HEK293 (cell line): Measurements from ENCODE around the gene DDX46.

ENCODE experiments used
- CTCF ChIP-seq: fragments of 450-650 bp; formaldehyde crosslinking; IDR thresholded peaks from 2 replicates; pipeline ENCODE4 v1.5.1; 2016; ENCODE audit warnings: missing biosample characterization, missing genetic modification characterization
- FEZF1 ChIP-seq: fragments of 450-650 bp; formaldehyde crosslinking; IDR thresholded peaks from 2 replicates; pipeline ENCODE4 v1.5.1; 2016; ENCODE audit warnings: missing biosample characterization, missing genetic modification characterization
- PBX3 ChIP-seq: sonication (generic); formaldehyde crosslinking; IDR thresholded peaks from 2 replicates; pipeline ENCODE4 v1.8.1; 2022; ENCODE audit warnings: mild to moderate bottlenecking, moderate library complexity, missing genetic modification reagents
- YY1 ChIP-seq: fragments of 450-650 bp; formaldehyde crosslinking; IDR thresholded peaks from 2 replicates; pipeline ENCODE4 v1.5.1; 2018; ENCODE audit warnings: missing biosample characterization, missing genetic modification characterization
- ZNF133 ChIP-seq: fragments of 450-650 bp; formaldehyde crosslinking; IDR thresholded peaks from 2 replicates; pipeline ENCODE4 v1.5.1; 2016; ENCODE audit warnings: missing biosample characterization, missing genetic modification characterization
- ZNF175 ChIP-seq: fragments of 450-650 bp; formaldehyde crosslinking; IDR thresholded peaks from 2 replicates; pipeline ENCODE4 v1.5.1; 2016; ENCODE audit warnings: missing biosample characterization, missing genetic modification characterization
- ZNF274 ChIP-seq, 2 experiments: fragments of 200-500 bp in 1 of 2; fragments of 450-650 bp in 1 of 2; sonication (Bioruptor generic) in 1 of 2; formaldehyde crosslinking in 1 of 2; IDR thresholded peaks; 2 replicates each; pipeline versions ENCODE4 v1.5.1 to v1.6.1; 2014 to 2016; ENCODE audit warnings: borderline replicate concordance in 1 of 2, inconsistent platforms in 1 of 2, low read length in 1 of 2, missing biosample characterization in 1 of 2, missing genetic modification characterization in 1 of 2
- ZNF596 ChIP-seq: fragments of 450-650 bp; IDR thresholded peaks from 2 replicates; pipeline ENCODE4 v1.5.0; 2018; ENCODE audit warnings: missing biosample characterization, mild to moderate bottlenecking, missing genetic modification characterization, moderate library complexity
- TF ChIP-seq, protein P1 (sequence below): fragments of 450-650 bp; formaldehyde crosslinking; IDR thresholded peaks from 2 replicates; pipeline ENCODE4 v1.5.1; 2016; ENCODE audit warnings: missing biosample characterization, missing genetic modification characterization
- TF ChIP-seq, protein P2 (sequence below): fragments of 450-650 bp; formaldehyde crosslinking; IDR thresholded peaks from 2 replicates; pipeline ENCODE4 v1.5.1; 2016; ENCODE audit warnings: missing biosample characterization, missing genetic modification characterization

- TF ChIP-seq ZNF175 = no peak
- no peak for TF ChIP-seq CTCF (tag by site-specific recombination)
- TF ChIP-seq ZNF596 (tag by site-specific recombination) = no peak
- TF ChIP-seq, protein P1, sequence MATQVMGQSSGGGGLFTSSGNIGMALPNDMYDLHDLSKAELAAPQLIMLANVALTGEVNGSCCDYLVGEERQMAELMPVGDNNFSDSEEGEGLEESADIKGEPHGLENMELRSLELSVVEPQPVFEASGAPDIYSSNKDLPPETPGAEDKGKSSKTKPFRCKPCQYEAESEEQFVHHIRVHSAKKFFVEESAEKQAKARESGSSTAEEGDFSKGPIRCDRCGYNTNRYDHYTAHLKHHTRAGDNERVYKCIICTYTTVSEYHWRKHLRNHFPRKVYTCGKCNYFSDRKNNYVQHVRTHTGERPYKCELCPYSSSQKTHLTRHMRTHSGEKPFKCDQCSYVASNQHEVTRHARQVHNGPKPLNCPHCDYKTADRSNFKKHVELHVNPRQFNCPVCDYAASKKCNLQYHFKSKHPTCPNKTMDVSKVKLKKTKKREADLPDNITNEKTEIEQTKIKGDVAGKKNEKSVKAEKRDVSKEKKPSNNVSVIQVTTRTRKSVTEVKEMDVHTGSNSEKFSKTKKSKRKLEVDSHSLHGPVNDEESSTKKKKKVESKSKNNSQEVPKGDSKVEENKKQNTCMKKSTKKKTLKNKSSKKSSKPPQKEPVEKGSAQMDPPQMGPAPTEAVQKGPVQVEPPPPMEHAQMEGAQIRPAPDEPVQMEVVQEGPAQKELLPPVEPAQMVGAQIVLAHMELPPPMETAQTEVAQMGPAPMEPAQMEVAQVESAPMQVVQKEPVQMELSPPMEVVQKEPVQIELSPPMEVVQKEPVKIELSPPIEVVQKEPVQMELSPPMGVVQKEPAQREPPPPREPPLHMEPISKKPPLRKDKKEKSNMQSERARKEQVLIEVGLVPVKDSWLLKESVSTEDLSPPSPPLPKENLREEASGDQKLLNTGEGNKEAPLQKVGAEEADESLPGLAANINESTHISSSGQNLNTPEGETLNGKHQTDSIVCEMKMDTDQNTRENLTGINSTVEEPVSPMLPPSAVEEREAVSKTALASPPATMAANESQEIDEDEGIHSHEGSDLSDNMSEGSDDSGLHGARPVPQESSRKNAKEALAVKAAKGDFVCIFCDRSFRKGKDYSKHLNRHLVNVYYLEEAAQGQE = no peak
- TF ChIP-seq YY1 (tag by site-specific recombination) = no peak
- TF ChIP-seq FEZF1 = no peak
- no peak for TF ChIP-seq ZNF274 (IDR thresholded peaks at IDR 0.05; ENCODE audit: low read length)
- TF ChIP-seq ZNF274 (tag by site-specific recombination; IDR thresholded peaks at IDR 0.05; ENCODE audit: borderline replicate concordance) = no peak
- TF ChIP-seq ZNF133 = no peak
- no peak for TF ChIP-seq PBX3 (CRISPR knock-in tag)
- TF ChIP-seq, protein P2, sequence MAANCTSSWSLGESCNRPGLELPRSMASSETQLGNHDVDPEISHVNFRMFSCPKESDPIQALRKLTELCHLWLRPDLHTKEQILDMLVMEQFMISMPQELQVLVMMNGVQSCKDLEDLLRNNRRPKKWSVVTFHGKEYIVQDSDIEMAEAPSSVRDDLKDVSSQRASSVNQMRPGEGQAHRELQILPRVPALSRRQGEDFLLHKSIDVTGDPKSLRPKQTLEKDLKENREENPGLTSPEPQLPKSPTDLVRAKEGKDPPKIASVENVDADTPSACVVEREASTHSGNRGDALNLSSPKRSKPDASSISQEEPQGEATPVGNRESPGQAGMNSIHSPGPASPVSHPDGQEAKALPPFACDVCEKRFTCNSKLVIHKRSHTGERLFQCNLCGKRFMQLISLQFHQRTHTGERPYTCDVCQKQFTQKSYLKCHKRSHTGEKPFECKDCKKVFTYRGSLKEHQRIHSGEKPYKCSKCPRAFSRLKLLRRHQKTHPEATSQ (tag by site-specific recombination) = no peak
These were observed 58.4 kb downstream of the DDX46 start for GRCh38 chr5:134817006-134817405.
